ENCODE measurements around the gene HAVCR2. TPM values are rescaled to one million over a fixed set of nuclear protein-coding genes. Genes with fewer than 3 reads are reported as not detected.

HAVCR2 gene
- 0.22 and 0.79 TPM in 2 replicates for total RNA-seq

GRCh38 chr5:157108976-157109375 lies at the start of gene HAVCR2:
Gene HAVCR2 (minus strand): TSS chr5:157109044. CDS start chr5:157108983, 61 bp downstream.

GRCh38 chr5:157142317-157143126 lies 33.7 kb upstream of the HAVCR2 start, which contains the start of gene MED7:
Gene MED7 (minus strand): TSS chr5:157142865. CDS start chr5:157139431, 3,434 bp downstream.

GRCh38 chr5:157059093-157059539 lies 49.7 kb downstream of the HAVCR2 start, which contains the start of gene HAVCR1:
Gene HAVCR1 (minus strand): TSS chr5:157059116. CDS start chr5:157057943, 1,173 bp downstream.

Other genes starting within 250 kb of the HAVCR2 start
- gene TIMD4, start 145.8 kb downstream of the HAVCR2 start, total RNA-seq: not detected in 2 replicates
- gene HAVCR1, start 49.9 kb downstream of the HAVCR2 start, total RNA-seq: not detected in 2 replicates
- gene MED7, start 33.8 kb upstream of the HAVCR2 start, total RNA-seq: 8.6 and 9.8 TPM in 2 replicates
- not detected in 2 replicates for gene GARIN3, start 57.2 kb upstream of the HAVCR2 start, total RNA-seq
- not detected in 2 replicates for gene ITK, start 71.8 kb upstream of the HAVCR2 start, total RNA-seq
- 0.79 and 9.0 TPM in 2 replicates for gene CYFIP2, start 157.1 kb upstream of the HAVCR2 start, total RNA-seq

Measured in placental epithelial cell (primary cell).